ENCODE data around the gene LCAT. TPM values are rescaled to one million over a fixed set of nuclear protein-coding genes. Genes with fewer than 3 reads are reported as not detected.

The LCAT gene
- total and polyA plus RNA-seq, 7 experiments from 2014 or later: 0.33 to 23.6 (median 11.9) TPM

- peaks cover 5 to 26% (median 7%) of the 10 kb centered on the region in 5 donors for H3K36me3 Mint-ChIP-seq
- POLR2A ChIA-PET: interaction anchor here (1.1 to 1.5 kb wide), 2 partner anchors 16 to 124 kb away, joined by 3 to 4 read pairs; no protein-coding TSS in a partner anchor
- no peak within 1 kb of the TSS for H3K4me3 Mint-ChIP-seq
- Histone ChIP-seq H3K9me3 (ENCODE audit: control insufficient read depth in 2 of 3, low read length in 3 of 3) (no peaks in the 10 kb centered on the region), H3K36me3 (ENCODE audit: control insufficient read depth in 2 of 3, insufficient read depth in 3 of 3, low read length in 3 of 3) (peaks cover 19 to 88% (median 20%) of the 10 kb centered on the region in 3 experiments), H3K27me3 (ENCODE audit: control insufficient read depth in 2 of 2, insufficient read depth in 2 of 2, low read length in 2 of 2) (no peaks in the 10 kb centered on the region), H3K27ac (ENCODE audit: low read depth, low read length) (no peak within 1 kb of the TSS), H3K4me1 (ENCODE audit: control insufficient read depth in 2 of 2, insufficient read depth in 2 of 2, low read length in 2 of 2) (peaks cover 10 to 14% of the 10 kb centered on the region in 2 donors), H3K4me3 (ENCODE audit: low read length) (no peak within 1 kb of the TSS)
- ATAC-seq (no peak), DNase-seq (no peak)
- H3K27me3 Mint-ChIP-seq: peaks cover 0 to 3% (median 0%) of the 10 kb centered on the region in 5 donors
- intact Hi-C loops (cut with micrococcal nuclease): no loop called here
- no peaks in the 10 kb centered on the region for H3K9me3 Mint-ChIP-seq
- H3K27ac Mint-ChIP-seq: peak within 1 kb of the TSS in 8 of 9 donors; percentile 18 to 77 (median 30)
- peaks cover 11 to 31% (median 19%) of the 10 kb centered on the region in 7 donors for H3K4me1 Mint-ChIP-seq
- CTCF ChIA-PET: interaction anchor here (0.7 to 0.8 kb wide), 2 partner anchors 51 to 406 kb away, joined by 3 read pairs; no protein-coding TSS in a partner anchor
Observed at GRCh38 chr16:67931712-67932461, 12.0 kb downstream of the LCAT start, which contains the start of gene CTRL. Gene CTRL (minus strand): TSS chr16:67931862. CDS start chr16:67931852, 10 bp downstream.

- no peaks in the 10 kb centered on the region for H3K9me3 ChIP-seq (ENCODE audit: control insufficient read depth in 2 of 3, low read length in 3 of 3)
- Mint-ChIP-seq H3K4me3 (no peak overlapping the region), H3K36me3 (peaks cover 5 to 24% (median 6%) of the 10 kb centered on the region in 5 donors), H3K9me3 (no peaks in the 10 kb centered on the region), H3K4me1 (peaks cover 9 to 27% (median 18%) of the 10 kb centered on the region in 7 donors), H3K27ac (peak overlapping the region in 1 of 9 donors; percentile 21), H3K27me3 (peaks cover 0 to 1% (median 0%) of the 10 kb centered on the region in 5 donors)
- ChIA-PET CTCF (interaction anchor here (0.5 kb wide), 1 partner anchor 53 kb away, joined by 3 read pairs; no protein-coding TSS in a partner anchor), POLR2A (interaction anchor here (1.1 to 1.5 kb wide), 3 partner anchors 8 to 123 kb away, joined by 3 to 5 read pairs (median 4); no protein-coding TSS in a partner anchor)
- no peaks in the 10 kb centered on the region for H3K27me3 ChIP-seq (ENCODE audit: control insufficient read depth in 2 of 2, insufficient read depth in 2 of 2, low read length in 2 of 2)
- H3K27ac ChIP-seq (ENCODE audit: low read depth, low read length): no peak overlapping the region
- intact Hi-C loops (cut with micrococcal nuclease): no loop called here
- ATAC-seq: no peak
- H3K4me3 ChIP-seq (ENCODE audit: low read length): no peak overlapping the region
- DNase-seq: no peak
- peaks cover 8 to 12% of the 10 kb centered on the region in 2 donors for H3K4me1 ChIP-seq (ENCODE audit: control insufficient read depth in 2 of 2, insufficient read depth in 2 of 2, low read length in 2 of 2)
- peaks cover 19 to 79% (median 20%) of the 10 kb centered on the region in 3 experiments for H3K36me3 ChIP-seq (ENCODE audit: control insufficient read depth in 2 of 3, insufficient read depth in 3 of 3, low read length in 3 of 3)
Observed at GRCh38 chr16:67930678-67931211, 13.2 kb downstream of the LCAT start.

- Mint-ChIP-seq H3K4me1 (peaks cover 4 to 21% (median 14%) of the 10 kb centered on the region in 7 donors), H3K36me3 (peaks cover 0 to 19% (median 6%) of the 10 kb centered on the region in 5 donors), H3K9me3 (no peaks in the 10 kb centered on the region), H3K27ac (no peak overlapping the region), H3K27me3 (no peaks in the 10 kb centered on the region), H3K4me3 (no peak overlapping the region)
- no peak overlapping the region for H3K4me3 ChIP-seq (ENCODE audit: low read length)
- no peak overlapping the region for H3K27ac ChIP-seq (ENCODE audit: low read depth, low read length)
- DNase-seq: no peak
- peaks cover 17 to 75% (median 19%) of the 10 kb centered on the region in 3 experiments for H3K36me3 ChIP-seq (ENCODE audit: control insufficient read depth in 2 of 3, insufficient read depth in 3 of 3, low read length in 3 of 3)
- peaks cover 5 to 8% of the 10 kb centered on the region in 2 donors for H3K4me1 ChIP-seq (ENCODE audit: control insufficient read depth in 2 of 2, insufficient read depth in 2 of 2, low read length in 2 of 2)
- H3K9me3 ChIP-seq (ENCODE audit: control insufficient read depth in 2 of 3, low read length in 3 of 3): no peaks in the 10 kb centered on the region
- no peak for ATAC-seq
- ChIA-PET CTCF (interaction anchor here (0.5 to 1.4 kb wide), 3 partner anchors 9 to 54 kb away, joined by 3 read pairs; no protein-coding TSS in a partner anchor), POLR2A (interaction anchor here (1.1 kb wide), 1 partner anchor 8 kb away, joined by 5 read pairs; no protein-coding TSS in a partner anchor)
- no peaks in the 10 kb centered on the region for H3K27me3 ChIP-seq (ENCODE audit: control insufficient read depth in 2 of 2, insufficient read depth in 2 of 2, low read length in 2 of 2)
- intact Hi-C loops (cut with micrococcal nuclease): no loop called here
Observed at GRCh38 chr16:67930191-67930590, 13.7 kb downstream of the LCAT start.

GRCh38 chr16:67928561-67929364, 15.2 kb downstream of the LCAT start:
- H3K4me1 ChIP-seq (ENCODE audit: control insufficient read depth in 2 of 2, insufficient read depth in 2 of 2, low read length in 2 of 2): no peaks in the 10 kb centered on the region
- ChIA-PET CTCF (interaction anchor here (0.6 to 2.2 kb wide), 7 partner anchors 10 to 408 kb away, joined by 3 to 16 read pairs (median 3); partner anchors contain the start of gene NRN1L), POLR2A (interaction anchor here (0.6 to 1.0 kb wide), 4 partner anchors 21 to 112 kb away, joined by 3 to 4 read pairs (median 3); partner anchors contain the start of gene CENPT)
- H3K36me3 ChIP-seq (ENCODE audit: control insufficient read depth in 2 of 3, insufficient read depth in 3 of 3, low read length in 3 of 3): peaks cover 3 to 61% (median 5%) of the 10 kb centered on the region in 3 experiments
- peak overlapping the region in 4 of 9 donors; percentile 6 to 67 (median 56) for H3K27ac Mint-ChIP-seq
- H3K36me3 Mint-ChIP-seq: peaks cover 0 to 10% (median 1%) of the 10 kb centered on the region in 5 donors
- DNase-seq: peak; percentile 53 to 77 (median 73)
- H3K27me3 ChIP-seq (ENCODE audit: control insufficient read depth in 2 of 2, insufficient read depth in 2 of 2, low read length in 2 of 2): no peaks in the 10 kb centered on the region
- no peaks in the 10 kb centered on the region for H3K27me3 Mint-ChIP-seq
- H3K9me3 ChIP-seq (ENCODE audit: control insufficient read depth in 2 of 3, low read length in 3 of 3): no peaks in the 10 kb centered on the region
- peak; percentile 86 for ATAC-seq
- peaks cover 0 to 10% (median 7%) of the 10 kb centered on the region in 7 donors for H3K4me1 Mint-ChIP-seq
- H3K4me3 Mint-ChIP-seq: peak overlapping the region in 1 of 10 donors; percentile 45
- H3K9me3 Mint-ChIP-seq: no peaks in the 10 kb centered on the region
- H3K4me3 ChIP-seq (ENCODE audit: low read length): no peak overlapping the region
- intact Hi-C loops (cut with micrococcal nuclease): loop anchor here (1.0 kb wide), 4 partner anchors 45 to 407 kb away; no protein-coding TSS in a partner anchor
- no peak overlapping the region for H3K27ac ChIP-seq (ENCODE audit: low read depth, low read length)

GRCh38 chr16:67928147-67928546, 15.8 kb downstream of the LCAT start:
- Histone ChIP-seq H3K4me3 (ENCODE audit: low read length) (no peak overlapping the region), H3K36me3 (ENCODE audit: control insufficient read depth in 2 of 3, insufficient read depth in 3 of 3, low read length in 3 of 3) (peaks cover 0 to 62% (median 0%) of the 10 kb centered on the region in 3 experiments), H3K4me1 (ENCODE audit: control insufficient read depth in 2 of 2, insufficient read depth in 2 of 2, low read length in 2 of 2) (no peaks in the 10 kb centered on the region), H3K27ac (ENCODE audit: low read depth, low read length) (no peak overlapping the region), H3K9me3 (ENCODE audit: control insufficient read depth in 2 of 3, low read length in 3 of 3) (no peaks in the 10 kb centered on the region), H3K27me3 (ENCODE audit: control insufficient read depth in 2 of 2, insufficient read depth in 2 of 2, low read length in 2 of 2) (no peaks in the 10 kb centered on the region)
- intact Hi-C loops (cut with micrococcal nuclease): loop anchor here (1.0 kb wide), 4 partner anchors 45 to 407 kb away; no protein-coding TSS in a partner anchor
- Mint-ChIP-seq H3K4me3 (no peak overlapping the region), H3K9me3 (no peaks in the 10 kb centered on the region), H3K27me3 (no peaks in the 10 kb centered on the region), H3K36me3 (peaks cover 0 to 10% (median 0%) of the 10 kb centered on the region in 5 donors), H3K27ac (peak overlapping the region in 5 of 9 donors; percentile 6 to 67 (median 63)), H3K4me1 (peaks cover 0 to 10% (median 7%) of the 10 kb centered on the region in 7 donors)
- ATAC-seq (no peak), DNase-seq (peak in 1 of 9 donors; percentile 16)
- ChIA-PET CTCF (interaction anchor here (0.6 to 2.2 kb wide), 5 partner anchors 13 to 407 kb away, joined by 3 to 16 read pairs (median 6); partner anchors contain the start of gene NRN1L), POLR2A (interaction anchor here (0.6 to 1.0 kb wide), 5 partner anchors 16 to 113 kb away, joined by 3 to 4 read pairs (median 3); partner anchors contain the start of gene CENPT)
